Activated CD8-positive, alpha-beta memory T cell treated with anti-CD3 and anti-CD28 coated beads for 1 hour (primary cell): ENCODE measurements around the gene EXPH5.
A peak's percentile ranks its signal among the peaks of the same experiment; 100 is the strongest.
"Not testable (repeated sequence)": the region's sequence is repeated elsewhere in the genome, so short reads cannot be mapped to it uniquely, and the experiment has no call there.

Experiments used
- DNase-seq, 2 donors: peaks; one replicate each; pipeline ENCODE4 v3.0.0-alpha.2; 2020; ENCODE audit warnings: low read depth in 1 of 2; ENCODE audit errors: extremely low read depth in 1 of 2

The EXPH5 gene

GRCh38 chr11:108606495-108607160 is 13.1 kb upstream of the EXPH5 start:
- DNase-seq, result no peak

DNA sequence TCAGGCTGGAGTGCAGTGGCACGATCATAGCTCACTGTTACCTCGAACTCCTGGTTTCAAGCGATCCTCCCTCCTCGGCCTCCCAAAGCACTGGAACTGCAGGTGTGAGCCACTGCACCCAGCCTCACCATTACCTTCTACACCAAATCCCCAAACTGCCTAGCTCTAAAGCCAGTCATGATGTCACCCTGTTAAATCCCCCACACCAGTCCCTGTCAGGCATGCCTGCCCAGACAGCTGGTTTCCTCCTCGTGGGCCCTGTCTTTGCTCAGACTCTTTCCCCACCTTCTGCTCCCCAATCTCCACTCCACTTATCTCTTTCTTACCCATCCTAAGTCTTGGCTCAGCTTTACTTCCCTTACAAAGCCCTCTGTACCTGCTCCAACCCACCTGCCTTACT is 12.5 kb upstream of the EXPH5 start:
- no peak for DNase-seq

- not testable (repeated sequence) for DNase-seq
Observed at GRCh38 chr11:108602818-108603217, 9.2 kb upstream of the EXPH5 start.

DNA sequence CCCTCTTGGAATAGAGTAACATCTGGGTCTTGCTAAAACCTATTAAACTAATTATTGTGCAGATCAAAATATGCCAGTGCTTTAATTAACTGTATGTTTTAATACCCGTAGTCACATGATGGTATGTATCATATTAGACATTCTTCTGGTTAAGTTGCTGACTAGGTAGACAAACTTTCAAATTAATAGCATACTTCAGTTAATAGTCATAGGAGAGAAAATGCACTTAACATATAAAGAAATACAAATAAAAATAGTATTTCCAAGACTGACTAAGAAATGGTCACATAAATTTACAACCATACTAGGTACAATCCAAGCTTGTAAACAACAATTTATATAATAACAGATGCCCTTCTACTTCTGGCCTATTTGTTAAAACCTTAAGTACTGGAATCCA is 7.6 kb upstream of the EXPH5 start:
- DNase-seq, result no peak

DNA sequence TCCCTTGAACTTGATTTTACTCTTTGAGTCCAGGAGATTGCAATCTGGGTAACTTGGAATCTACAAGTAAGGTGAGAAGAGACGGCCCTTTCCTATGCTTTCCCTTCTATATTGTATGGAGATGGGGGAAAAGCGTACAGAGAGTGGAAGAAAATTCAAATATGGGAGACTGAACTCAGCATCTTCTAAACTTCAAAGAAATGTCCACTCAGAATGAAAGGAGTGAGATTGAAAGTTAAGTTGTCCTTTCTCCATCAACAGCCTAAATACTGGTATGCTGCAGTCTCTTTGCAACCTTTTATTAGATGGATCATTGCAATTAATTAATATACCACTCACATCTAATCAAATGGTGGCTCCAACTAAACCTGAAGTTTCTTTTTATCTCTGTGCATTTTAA is 6.4 kb upstream of the EXPH5 start:
- DNase-seq, result no peak

- DNase-seq, result no peak
Observed at GRCh38 chr11:108597736-108598355, 4.3 kb upstream of the EXPH5 start.

GRCh38 chr11:108596701-108597100 is 3.1 kb upstream of the EXPH5 start:
- no peak for DNase-seq

DNA sequence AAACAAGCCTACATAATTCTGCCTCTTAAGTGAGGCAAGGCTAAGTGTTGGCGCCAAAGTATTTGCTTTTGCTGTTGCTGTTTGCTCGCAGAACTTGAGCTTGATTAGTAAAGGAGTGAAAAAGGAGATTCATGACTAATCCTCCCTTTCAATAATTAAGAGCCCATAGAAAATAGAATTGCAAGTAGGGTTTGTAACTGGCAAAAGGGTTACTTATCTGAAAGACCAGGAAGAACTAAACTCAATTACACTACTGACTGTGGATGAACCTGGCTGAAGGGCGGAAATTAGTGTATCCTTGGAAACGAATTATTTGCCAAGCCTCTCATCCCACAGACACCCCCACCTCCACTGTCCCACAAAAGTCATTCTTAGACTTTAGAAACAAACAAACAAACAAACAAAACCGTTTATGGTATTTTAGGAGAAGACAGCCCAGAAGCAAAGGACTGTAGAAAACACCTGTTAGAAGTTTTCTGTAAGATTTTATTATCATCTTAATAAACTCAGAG is 411 bp upstream of the EXPH5 start:
- DNase-seq, result no peak

GRCh38 chr11:108592591-108593213 is 866 bp downstream of the EXPH5 start:
- DNase-seq, result peak in 1 of 2 donors; percentile 12

- no peak for DNase-seq
Observed at GRCh38 chr11:108591893-108592292, 1.7 kb downstream of the EXPH5 start.

DNA sequence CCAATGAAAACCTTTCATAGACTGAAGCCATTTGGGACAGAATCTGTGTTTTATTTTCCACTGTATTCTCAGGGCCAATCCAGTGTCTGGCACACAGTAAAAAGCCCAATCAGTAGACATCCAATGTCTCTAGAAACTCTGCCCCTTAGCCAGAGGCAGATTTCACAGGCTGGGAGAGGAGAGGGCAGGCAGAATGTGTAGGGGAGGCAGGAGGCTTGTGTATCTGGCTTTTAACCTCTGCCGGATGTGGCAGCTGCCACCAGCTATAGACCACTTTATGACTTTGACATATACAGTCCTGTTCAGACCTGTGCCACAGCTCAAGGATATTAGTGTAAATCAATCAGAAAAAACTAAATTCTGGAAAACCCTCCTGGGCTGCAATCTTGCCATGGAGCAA is 4.4 kb downstream of the EXPH5 start:
- no peak for DNase-seq

GRCh38 chr11:108588287-108588686 is 5.3 kb downstream of the EXPH5 start:
- no peak for DNase-seq

DNA sequence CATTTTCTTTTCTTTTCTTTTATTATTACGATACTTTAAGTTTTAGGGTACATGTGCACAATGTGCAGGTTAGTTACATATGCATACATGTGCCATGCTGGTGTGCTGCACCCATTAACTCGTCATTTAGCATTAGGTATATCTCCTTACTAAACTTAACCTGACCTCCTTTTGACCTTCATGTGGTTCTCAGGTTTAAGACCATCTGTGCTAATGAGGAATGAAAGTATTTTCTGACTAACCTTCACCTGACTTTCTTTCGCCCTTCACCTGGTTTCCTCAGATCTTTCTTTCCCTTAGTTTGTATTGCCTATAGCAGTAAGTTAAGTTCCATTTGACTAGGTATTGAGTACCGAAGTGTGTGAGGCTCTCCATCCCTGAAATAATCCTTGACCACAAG is 6.5 kb downstream of the EXPH5 start:
- DNase-seq, result no peak

- DNase-seq, result no peak
Observed at GRCh38 chr11:108586600-108586999, 7.0 kb downstream of the EXPH5 start.

DNA sequence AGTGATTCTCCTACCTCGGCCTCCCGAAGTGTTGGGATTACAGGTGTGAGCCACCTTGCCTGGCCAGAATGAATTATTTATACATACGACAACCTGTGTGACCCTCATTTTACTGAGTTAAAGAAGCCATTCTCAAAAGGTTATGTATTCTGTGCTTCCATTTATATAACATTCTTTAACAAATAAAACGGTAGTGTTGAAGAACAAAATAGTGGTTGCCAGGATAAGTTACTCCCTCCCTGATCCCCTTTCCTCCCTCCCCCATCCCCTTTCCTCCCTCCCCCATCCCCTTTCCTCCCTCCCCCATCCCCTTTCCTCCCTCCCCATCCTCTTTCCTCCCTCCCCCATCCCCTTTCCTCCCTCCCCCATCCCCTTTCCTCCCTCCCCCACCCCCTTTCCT is 7.4 kb downstream of the EXPH5 start:
- not testable (repeated sequence) for DNase-seq

DNA sequence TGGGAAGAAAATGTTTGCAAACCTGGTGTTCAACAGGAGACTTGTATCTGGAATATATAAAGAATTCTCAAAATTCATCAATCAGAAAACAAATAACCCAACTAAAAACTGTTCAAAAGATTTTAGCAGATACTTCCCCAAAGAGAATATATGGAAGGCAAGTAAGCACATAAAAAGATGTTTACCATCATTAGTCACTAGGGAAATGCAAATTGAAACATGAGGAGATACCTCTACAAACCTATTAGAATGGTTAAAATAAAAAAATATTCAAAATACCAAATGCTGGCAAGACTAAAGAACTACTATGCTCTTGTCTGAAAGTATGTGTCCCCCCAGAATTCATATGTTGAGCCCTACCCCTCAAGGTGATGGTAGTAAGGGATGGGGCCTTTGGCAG is 8.6 kb downstream of the EXPH5 start:
- DNase-seq, result no peak

- DNase-seq, result no peak
Observed at GRCh38 chr11:108580645-108581044, 12.9 kb downstream of the EXPH5 start.

DNA sequence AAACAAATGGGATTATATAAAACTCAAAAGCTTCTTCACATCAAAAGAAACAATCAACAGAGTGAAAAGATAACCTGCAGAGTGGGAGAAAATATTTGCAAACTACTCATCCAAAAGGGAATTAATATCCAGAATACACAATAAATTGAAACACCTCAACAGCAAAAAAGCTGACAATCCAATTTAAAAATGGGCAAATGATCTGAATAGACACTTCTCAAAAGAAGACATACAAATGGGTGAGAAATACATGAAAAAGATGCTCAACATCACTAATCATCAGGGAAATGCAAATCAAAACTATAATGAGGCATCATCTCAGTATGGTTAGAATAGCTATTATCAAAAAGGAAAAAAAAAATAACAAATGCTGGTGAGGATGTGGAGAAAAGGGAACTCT is 13.5 kb downstream of the EXPH5 start:
- DNase-seq, result no peak

- no peak for DNase-seq
Observed at GRCh38 chr11:108576523-108576922, 17.0 kb downstream of the EXPH5 start.

- no peak for DNase-seq
Observed at GRCh38 chr11:108574675-108575074, 18.9 kb downstream of the EXPH5 start.

DNA sequence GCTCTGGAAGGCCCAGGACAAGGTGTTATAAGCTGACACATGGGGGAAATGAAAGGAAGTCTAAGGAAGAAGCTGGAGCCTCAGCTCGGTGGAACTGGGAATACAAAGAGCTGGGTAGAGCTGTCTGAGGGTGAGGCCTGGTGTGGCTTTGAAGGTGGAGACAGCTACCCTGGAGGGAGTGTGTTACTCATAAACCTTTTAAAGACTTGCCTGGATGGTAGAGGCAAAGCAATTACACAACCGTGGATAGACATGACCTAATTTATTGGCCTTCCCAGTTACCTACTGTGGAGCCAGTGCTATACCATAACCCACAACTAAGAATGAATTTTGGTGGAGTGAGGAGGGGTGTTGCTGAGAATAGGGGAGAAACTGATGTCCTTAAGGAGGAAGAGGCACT is 22.6 kb downstream of the EXPH5 start:
- no peak for DNase-seq

DNA sequence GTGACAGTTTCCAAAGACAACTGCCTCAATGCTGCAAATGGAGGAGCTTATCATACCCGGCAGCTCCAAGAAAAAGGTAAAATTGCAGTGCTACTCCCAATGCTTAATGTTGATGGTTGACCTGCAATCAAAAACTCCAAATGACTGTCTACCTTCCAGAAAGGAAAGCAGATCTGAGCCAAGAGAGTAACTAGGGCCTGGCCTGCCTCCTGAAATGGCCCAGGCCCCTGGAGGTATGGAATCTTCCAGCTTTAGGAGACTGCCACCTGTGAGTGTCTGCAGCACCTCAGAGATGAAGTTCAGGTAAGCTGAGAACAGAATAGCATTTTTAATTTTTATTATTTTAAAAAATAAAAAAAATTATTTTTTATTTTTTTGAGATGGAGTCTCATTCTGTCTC is 23.7 kb downstream of the EXPH5 start:
- DNase-seq, result no peak
